GM13977 (cell line): ENCODE data around the gene GSG1L.

ENCODE experiments used
- DNase-seq: peaks from one replicate; pipeline ENCODE4 v3.0.0; 2012; ENCODE audit warnings: low spot score
- CTCF ChIP-seq: IDR thresholded peaks from 2 replicates; pipeline ENCODE4 v1.5.1; 2012; ENCODE audit warnings: mild to moderate bottlenecking, control low read depth; ENCODE audit not compliant: insufficient read depth; ENCODE audit errors: extremely low read depth, missing control alignments
- in situ Hi-C: fragments of 300-500 bp; cut with MboI; formaldehyde crosslinking; loops from one replicate; pipeline ENCODE4 v1.12.0; 2022; ENCODE audit warnings: low sequenced_read_pairs, low pct_unique_long_range_greater_than_20kb, mixed read lengths, inconsistent platforms; ENCODE audit not compliant: unreplicated experiment

GSG1L gene

GRCh38 chr16:27777527-27777926 is 286.0 kb downstream of the GSG1L start:
- DNase-seq = no peak
- in situ Hi-C loops = no loop called here
- TF ChIP-seq CTCF = no peak

GRCh38 chr16:27776556-27777225 is 286.8 kb downstream of the GSG1L start:
- DNase-seq = no peak
- TF ChIP-seq CTCF = no peak
- in situ Hi-C loops = no loop called here

- no peak for TF ChIP-seq CTCF
- DNase-seq = no peak
- in situ Hi-C loops = no loop called here
These were observed 288.3 kb downstream of the GSG1L start for GRCh38 chr16:27775254-27775653.

GRCh38 chr16:27774779-27775178 is 288.7 kb downstream of the GSG1L start:
- no peak for TF ChIP-seq CTCF
- no peak for DNase-seq
- in situ Hi-C loops = no loop called here

- in situ Hi-C loops = no loop called here
- DNase-seq = no peak
- no peak for TF ChIP-seq CTCF
These were observed 290.2 kb downstream of the GSG1L start for GRCh38 chr16:27773344-27773743.

- in situ Hi-C loops = no loop called here
- TF ChIP-seq CTCF = no peak
- no peak for DNase-seq
These were observed 291.3 kb downstream of the GSG1L start for GRCh38 chr16:27772093-27772825.
